ENCODE measurements around the gene HELZ2. TPM values are rescaled to one million over a fixed set of nuclear protein-coding genes. Genes with fewer than 3 reads are reported as not detected.

Gene HELZ2, protein sequence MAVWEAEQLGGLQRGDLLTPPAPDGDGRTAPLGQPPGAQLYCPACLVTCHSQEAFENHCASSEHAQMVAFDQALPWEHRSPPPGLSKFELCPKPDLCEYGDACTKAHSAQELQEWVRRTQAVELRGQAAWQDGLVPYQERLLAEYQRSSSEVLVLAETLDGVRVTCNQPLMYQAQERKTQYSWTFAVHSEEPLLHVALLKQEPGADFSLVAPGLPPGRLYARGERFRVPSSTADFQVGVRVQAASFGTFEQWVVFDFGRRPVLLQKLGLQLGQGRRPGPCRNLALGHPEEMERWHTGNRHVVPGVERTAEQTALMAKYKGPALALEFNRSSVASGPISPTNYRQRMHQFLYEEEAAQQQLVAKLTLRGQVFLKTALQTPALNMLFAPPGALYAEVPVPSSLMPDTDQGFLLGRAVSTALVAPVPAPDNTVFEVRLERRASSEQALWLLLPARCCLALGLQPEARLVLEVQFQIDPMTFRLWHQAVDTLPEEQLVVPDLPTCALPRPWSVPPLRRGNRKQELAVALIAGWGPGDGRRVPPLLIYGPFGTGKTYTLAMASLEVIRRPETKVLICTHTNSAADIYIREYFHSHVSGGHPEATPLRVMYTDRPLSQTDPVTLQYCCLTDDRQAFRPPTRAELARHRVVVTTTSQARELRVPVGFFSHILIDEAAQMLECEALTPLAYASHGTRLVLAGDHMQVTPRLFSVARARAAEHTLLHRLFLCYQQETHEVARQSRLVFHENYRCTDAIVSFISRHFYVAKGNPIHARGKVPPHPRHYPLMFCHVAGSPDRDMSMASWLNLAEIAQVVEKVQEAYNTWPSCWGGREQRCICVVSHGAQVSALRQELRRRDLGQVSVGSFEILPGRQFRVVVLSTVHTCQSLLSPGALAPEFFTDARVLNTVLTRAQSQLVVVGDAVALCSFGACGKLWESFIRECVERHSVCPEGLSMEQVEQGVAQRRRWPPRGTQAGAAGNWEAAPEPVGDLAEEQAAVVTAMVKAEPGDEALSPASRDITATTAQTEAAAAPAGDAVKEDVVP (N-terminal part only)
- total RNA-seq (2021) = 27.5 to 32.6 TPM (median 32.4 TPM) in 3 replicates
- percentile 37 among the genes with signal in this experiment for Bru-seq, nascent RNA
- long read RNA-seq, experiment 1, full-length matches to known transcripts = 1 of 5 reads
- long read RNA-seq, experiment 1, partial matches to known transcripts = 0 of 5 reads
- long read RNA-seq, experiment 1, other reads (novel, unspliced or antisense) = 4 of 5 reads
- long read RNA-seq, experiment 2, partial matches to known transcripts = 8 of 11 reads
- long read RNA-seq, experiment 2, other reads (novel, unspliced or antisense) = 3 of 11 reads
- long read RNA-seq, experiment 3 = 0 reads

DNA sequence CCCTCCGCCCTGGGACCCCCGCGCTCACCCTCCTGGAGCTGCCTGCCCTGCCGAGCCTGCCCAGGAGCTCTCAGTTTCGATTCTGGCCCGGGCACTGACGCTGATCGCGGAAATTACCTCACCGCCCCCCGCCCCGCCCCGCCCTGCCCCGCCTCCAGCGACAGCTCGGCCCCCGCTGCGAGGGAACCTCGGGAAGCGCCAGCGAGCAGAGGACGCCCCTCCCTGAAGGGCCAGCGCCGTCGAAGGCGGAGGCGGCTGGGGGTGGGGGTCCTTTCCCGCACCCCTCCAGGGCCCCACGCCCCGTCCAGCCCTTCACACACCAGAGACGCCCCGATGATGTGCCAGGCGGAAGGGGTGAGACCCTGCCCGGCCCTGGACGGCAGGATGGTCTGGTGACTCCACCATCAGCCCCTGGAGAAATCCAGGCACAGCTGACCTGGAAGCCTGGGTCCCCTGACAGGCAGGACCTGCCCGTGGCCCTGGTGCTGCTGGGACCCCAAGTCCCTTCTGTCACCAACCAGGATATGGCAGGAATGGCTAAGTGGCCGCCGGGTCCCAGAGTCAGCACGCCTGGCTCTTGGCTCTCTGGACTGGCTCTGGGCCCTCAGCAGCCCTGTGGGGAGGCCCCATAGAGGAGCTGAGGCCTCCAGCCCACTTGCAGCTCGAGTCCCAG is at the start of gene HELZ2:
HELZ2 (minus strand) TSS at position 84 of the 673 bp plus-strand sequence. CDS start 1,854 bp downstream, outside the sequence.
- ATAC-seq = peak; percentile 67
- TF ChIP-seq, protein P1, sequence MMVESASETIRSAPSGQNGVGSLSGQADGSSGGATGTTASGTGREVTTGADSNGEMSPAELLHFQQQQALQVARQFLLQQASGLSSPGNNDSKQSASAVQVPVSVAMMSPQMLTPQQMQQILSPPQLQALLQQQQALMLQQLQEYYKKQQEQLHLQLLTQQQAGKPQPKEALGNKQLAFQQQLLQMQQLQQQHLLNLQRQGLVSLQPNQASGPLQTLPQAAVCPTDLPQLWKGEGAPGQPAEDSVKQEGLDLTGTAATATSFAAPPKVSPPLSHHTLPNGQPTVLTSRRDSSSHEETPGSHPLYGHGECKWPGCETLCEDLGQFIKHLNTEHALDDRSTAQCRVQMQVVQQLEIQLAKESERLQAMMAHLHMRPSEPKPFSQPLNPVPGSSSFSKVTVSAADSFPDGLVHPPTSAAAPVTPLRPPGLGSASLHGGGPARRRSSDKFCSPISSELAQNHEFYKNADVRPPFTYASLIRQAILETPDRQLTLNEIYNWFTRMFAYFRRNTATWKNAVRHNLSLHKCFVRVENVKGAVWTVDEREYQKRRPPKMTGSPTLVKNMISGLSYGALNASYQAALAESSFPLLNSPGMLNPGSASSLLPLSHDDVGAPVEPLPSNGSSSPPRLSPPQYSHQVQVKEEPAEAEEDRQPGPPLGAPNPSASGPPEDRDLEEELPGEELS (CRISPR knock-in tag; IDR thresholded peaks at IDR 0.05) = 0 out of 2 replicates have a peak, but pooled peaks have one; percentile 12
- no peak for TF ChIP-seq EMX1 (CRISPR knock-in tag; IDR thresholded peaks at IDR 0.05)
- H3K4me3 Mint-ChIP-seq = peak within 1 kb of the TSS; percentile 78

DNA sequence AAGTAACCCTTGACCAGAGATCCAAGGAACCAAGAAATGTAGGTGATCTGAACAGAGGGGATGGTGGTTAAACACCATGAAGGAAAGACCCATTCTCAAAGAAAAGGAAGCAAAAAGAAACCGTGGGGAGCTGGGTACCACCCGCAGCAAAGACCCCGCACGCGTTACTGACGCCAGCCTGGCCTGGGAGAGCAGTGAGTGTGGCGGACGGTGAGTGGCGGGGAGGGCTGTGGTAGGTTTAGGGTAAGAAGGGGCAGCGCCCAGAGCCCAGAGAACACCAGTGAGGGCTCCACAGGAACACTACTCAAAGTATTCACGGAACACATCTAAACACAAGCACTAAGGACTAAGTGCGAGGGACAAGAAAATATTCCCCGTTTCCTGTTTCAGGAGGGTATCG is 48.7 kb upstream of the HELZ2 start:
- ChIA-PET CTCF (interaction anchor here (3.3 kb wide), 1 partner anchor 84 kb away, joined by 17 read pairs; no protein-coding TSS in a partner anchor), POLR2A (no interaction called here)
- DNase-seq (ENCODE audit: low spot score) = no peak
- Mint-ChIP-seq H3K4me1 (peaks cover 15% of the 10 kb centered on the region), H3K36me3 (peaks cover 13% of the 10 kb centered on the region), H3K4me3 (no peak overlapping the region), H3K27me3 (ENCODE audit: low read depth) (no peaks in the 10 kb centered on the region), H3K9me3 (no peaks in the 10 kb centered on the region), H3K27ac (peak overlapping the region; percentile 66)
- TF ChIP-seq FOXK1 (CRISPR knock-in tag; IDR thresholded peaks at IDR 0.05) (no peak), ZNF396 (CRISPR knock-in tag; IDR thresholded peaks at IDR 0.05; ENCODE audit: borderline replicate concordance) (no peak), SP1 (CRISPR knock-in tag; conservative IDR thresholded peaks at IDR 0.05) (no peak), EMX1 (CRISPR knock-in tag; IDR thresholded peaks at IDR 0.05) (no peak), ESRRA (CRISPR knock-in tag; IDR thresholded peaks at IDR 0.05; ENCODE audit: borderline replicate concordance) (no peak), JUN (CRISPR knock-in tag; IDR thresholded peaks at IDR 0.05) (no peak), ZNF219 (CRISPR knock-in tag; IDR thresholded peaks at IDR 0.05; ENCODE audit: borderline replicate concordance) (no peak), ETV6 (CRISPR knock-in tag; IDR thresholded peaks at IDR 0.05) (no peak), ZNF317 (CRISPR knock-in tag; IDR thresholded peaks at IDR 0.05; ENCODE audit: borderline replicate concordance, low read depth) (no peak), TCF7 (CRISPR knock-in tag; IDR thresholded peaks at IDR 0.05; ENCODE audit: low read depth) (no peak), GTF2I (CRISPR knock-in tag; conservative IDR thresholded peaks at IDR 0.05) (no peak), JAZF1 (CRISPR knock-in tag; IDR thresholded peaks at IDR 0.05) (no peak), HMGA2 (CRISPR knock-in tag; IDR thresholded peaks at IDR 0.05) (no peak), NFE2L1 (CRISPR knock-in tag; IDR thresholded peaks at IDR 0.05) (no peak), OVOL2 (CRISPR knock-in tag; IDR thresholded peaks at IDR 0.05; ENCODE audit: borderline replicate concordance) (no peak)
- TF ChIP-seq, protein P2, sequence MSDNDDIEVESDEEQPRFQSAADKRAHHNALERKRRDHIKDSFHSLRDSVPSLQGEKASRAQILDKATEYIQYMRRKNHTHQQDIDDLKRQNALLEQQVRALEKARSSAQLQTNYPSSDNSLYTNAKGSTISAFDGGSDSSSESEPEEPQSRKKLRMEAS (CRISPR knock-in tag; IDR thresholded peaks at IDR 0.05) = no peak
- TF ChIP-seq, protein P3, sequence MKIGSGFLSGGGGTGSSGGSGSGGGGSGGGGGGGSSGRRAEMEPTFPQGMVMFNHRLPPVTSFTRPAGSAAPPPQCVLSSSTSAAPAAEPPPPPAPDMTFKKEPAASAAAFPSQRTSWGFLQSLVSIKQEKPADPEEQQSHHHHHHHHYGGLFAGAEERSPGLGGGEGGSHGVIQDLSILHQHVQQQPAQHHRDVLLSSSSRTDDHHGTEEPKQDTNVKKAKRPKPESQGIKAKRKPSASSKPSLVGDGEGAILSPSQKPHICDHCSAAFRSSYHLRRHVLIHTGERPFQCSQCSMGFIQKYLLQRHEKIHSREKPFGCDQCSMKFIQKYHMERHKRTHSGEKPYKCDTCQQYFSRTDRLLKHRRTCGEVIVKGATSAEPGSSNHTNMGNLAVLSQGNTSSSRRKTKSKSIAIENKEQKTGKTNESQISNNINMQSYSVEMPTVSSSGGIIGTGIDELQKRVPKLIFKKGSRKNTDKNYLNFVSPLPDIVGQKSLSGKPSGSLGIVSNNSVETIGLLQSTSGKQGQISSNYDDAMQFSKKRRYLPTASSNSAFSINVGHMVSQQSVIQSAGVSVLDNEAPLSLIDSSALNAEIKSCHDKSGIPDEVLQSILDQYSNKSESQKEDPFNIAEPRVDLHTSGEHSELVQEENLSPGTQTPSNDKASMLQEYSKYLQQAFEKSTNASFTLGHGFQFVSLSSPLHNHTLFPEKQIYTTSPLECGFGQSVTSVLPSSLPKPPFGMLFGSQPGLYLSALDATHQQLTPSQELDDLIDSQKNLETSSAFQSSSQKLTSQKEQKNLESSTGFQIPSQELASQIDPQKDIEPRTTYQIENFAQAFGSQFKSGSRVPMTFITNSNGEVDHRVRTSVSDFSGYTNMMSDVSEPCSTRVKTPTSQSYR (CRISPR knock-in tag; IDR thresholded peaks at IDR 0.05) = no peak
- TF ChIP-seq, protein P4, sequence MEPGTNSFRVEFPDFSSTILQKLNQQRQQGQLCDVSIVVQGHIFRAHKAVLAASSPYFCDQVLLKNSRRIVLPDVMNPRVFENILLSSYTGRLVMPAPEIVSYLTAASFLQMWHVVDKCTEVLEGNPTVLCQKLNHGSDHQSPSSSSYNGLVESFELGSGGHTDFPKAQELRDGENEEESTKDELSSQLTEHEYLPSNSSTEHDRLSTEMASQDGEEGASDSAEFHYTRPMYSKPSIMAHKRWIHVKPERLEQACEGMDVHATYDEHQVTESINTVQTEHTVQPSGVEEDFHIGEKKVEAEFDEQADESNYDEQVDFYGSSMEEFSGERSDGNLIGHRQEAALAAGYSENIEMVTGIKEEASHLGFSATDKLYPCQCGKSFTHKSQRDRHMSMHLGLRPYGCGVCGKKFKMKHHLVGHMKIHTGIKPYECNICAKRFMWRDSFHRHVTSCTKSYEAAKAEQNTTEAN (CRISPR knock-in tag; IDR thresholded peaks at IDR 0.05) = no peak
- TF ChIP-seq, protein P5, sequence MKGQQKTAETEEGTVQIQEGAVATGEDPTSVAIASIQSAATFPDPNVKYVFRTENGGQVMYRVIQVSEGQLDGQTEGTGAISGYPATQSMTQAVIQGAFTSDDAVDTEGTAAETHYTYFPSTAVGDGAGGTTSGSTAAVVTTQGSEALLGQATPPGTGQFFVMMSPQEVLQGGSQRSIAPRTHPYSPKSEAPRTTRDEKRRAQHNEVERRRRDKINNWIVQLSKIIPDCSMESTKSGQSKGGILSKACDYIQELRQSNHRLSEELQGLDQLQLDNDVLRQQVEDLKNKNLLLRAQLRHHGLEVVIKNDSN (CRISPR knock-in tag; IDR thresholded peaks at IDR 0.05) = no peak
- TF ChIP-seq, protein P6, sequence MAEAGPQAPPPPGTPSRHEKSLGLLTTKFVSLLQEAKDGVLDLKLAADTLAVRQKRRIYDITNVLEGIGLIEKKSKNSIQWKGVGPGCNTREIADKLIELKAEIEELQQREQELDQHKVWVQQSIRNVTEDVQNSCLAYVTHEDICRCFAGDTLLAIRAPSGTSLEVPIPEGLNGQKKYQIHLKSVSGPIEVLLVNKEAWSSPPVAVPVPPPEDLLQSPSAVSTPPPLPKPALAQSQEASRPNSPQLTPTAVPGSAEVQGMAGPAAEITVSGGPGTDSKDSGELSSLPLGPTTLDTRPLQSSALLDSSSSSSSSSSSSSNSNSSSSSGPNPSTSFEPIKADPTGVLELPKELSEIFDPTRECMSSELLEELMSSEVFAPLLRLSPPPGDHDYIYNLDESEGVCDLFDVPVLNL (CRISPR knock-in tag; IDR thresholded peaks at IDR 0.05; ENCODE audit: borderline replicate concordance, low read depth) = no peak
- ATAC-seq = no peak

More for the DNA sequence above, at the start of gene HELZ2:
- CTCF ChIA-PET = interaction anchor here (0.6 to 4.2 kb wide), 10 partner anchors 8 to 406 kb away, joined by 3 to 52 read pairs (median 4); partner anchors contain the start of genes PTK6 and SRMS
- peak; percentile 66 for DNase-seq (ENCODE audit: low spot score)
- Mint-ChIP-seq H3K9me3 (no peaks in the 10 kb centered on the region), H3K4me1 (no peaks in the 10 kb centered on the region), H3K36me3 (no peaks in the 10 kb centered on the region), H3K27ac (peak within 1 kb of the TSS; percentile 72; the same call in 1 of the 2 replicates), H3K27me3 (ENCODE audit: low read depth) (no peaks in the 10 kb centered on the region)
- POLR2A ChIA-PET = interaction anchor here (1.1 to 1.4 kb wide), 2 partner anchors 17 to 68 kb away, joined by 3 to 5 read pairs; no protein-coding TSS in a partner anchor
